Nucleus accumbens (tissue), 56 donors: ENCODE data around the gene AUTS2.
A peak's percentile ranks its signal among the peaks of the same experiment; 100 is the strongest.

Source experiments
- DNase-seq, 56 donors: peaks; one replicate each; lab custom pipeline; 2025; lab: John Stamatoyannopoulos, UW

The AUTS2 gene

GRCh38 chr7:69681181-69681580, 82.9 kb downstream of the AUTS2 start:
- no peak for DNase-seq

DNA sequence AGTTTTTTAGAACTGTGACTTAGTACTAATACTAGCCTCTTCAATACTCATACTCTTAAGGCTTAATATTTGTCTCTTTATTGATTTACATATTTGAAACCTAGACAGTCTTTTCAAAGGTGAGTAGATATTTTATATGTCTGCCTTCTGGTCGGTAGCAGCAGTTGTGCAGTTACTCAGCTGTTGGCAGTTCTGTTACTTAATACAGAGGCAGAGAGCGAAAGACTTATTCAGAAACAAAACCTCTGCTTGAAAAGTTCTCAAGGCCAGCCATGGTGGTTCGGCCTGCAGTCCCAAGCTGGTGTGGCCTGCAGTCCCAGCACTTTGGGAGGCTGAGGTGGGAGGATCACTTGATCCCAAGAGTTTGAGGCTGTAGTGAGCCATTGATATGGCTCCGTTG, 84.2 kb downstream of the AUTS2 start:
- DNase-seq: no peak

- DNase-seq: peak in 7 of 56 donors; percentile 0 to 26 (median 8)
Measured at GRCh38 chr7:69683002-69683401, 84.7 kb downstream of the AUTS2 start.

- DNase-seq: peak in 1 of 56 donors; percentile 0
Measured at GRCh38 chr7:69684369-69685292, 86.4 kb downstream of the AUTS2 start.

DNA sequence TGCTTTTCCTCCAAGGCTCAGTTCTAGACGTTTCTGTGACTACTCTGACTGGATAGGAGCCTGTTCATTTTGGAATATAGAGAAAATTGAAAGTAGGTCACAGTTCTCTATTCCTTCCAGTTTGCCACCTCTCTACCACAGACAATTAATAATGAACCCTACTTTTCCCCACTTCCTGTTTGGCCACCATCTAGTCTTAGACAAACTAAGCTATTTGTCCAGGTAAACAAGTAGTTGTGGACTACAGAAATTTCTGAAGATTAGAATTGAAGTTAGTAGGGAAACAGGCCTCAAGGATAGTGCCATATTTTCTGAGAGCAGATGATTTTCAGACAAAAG, 87.0 kb downstream of the AUTS2 start:
- no peak for DNase-seq

GRCh38 chr7:69686366-69686765, 88.1 kb downstream of the AUTS2 start:
- DNase-seq: no peak

GRCh38 chr7:69687739-69688433, 89.6 kb downstream of the AUTS2 start:
- DNase-seq: no peak

- DNase-seq: no peak
Measured at GRCh38 chr7:69690329-69690728, 92.1 kb downstream of the AUTS2 start.

DNA sequence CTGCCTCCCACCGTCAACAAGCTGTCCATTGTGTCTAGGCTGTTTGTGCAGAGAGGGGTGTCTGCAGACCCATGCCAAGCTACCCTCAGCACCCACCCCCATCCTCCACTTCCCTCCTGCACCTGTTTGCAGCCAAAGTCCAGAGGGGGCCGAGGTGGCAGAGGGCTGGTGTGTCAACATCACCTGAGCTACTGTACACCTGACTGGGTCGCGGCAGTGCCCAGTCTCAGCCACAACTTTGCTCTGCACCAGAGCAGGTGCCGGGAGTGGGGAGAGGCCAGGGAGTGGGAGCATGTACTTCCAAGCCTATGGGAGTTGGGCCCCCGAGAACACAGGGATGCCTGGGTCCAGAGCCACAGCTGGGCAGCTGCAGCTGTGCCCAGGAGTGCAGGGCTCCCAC, 93.1 kb downstream of the AUTS2 start:
- no peak for DNase-seq

DNA sequence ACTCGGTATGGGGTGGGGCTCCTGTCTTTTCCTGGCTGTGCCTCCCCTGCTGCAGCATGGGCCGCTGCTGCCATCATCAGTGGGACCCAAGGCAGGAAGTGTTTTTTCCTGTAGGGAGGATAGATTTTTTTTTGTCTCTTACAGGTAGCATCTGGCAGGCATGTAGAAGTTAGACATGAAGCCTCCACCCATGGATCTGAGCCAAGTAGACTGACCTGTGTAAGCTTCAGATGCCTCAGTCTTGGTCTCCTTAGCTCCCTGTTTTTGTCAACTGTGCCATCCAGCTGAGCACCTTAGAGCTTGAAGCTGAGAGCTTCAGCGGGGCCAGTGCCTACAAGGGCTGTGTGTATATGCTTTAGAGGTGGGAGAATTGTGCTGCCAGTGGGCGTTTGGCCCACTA, 93.5 kb downstream of the AUTS2 start:
- DNase-seq: no peak

GRCh38 chr7:69692611-69693010, 94.3 kb downstream of the AUTS2 start:
- DNase-seq: no peak

DNA sequence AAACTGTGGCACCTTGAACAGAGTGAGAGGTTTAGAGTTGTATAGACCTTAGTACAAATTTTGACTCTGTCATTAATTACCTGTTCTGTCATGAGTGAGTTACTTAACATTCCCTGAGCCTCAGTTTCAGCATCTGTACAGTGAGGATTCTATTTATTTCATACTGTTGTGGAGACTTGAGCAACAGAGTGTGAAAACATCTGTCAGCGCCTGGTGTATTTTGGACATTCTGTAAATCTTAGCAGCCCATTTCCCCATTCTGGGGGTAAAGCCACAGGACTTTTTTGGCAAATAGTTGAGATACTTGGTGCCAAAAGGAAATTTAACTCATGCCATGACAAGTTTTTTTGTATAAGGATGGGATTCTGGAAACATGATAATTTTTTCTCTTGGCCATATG, 94.8 kb downstream of the AUTS2 start:
- no peak for DNase-seq

DNA sequence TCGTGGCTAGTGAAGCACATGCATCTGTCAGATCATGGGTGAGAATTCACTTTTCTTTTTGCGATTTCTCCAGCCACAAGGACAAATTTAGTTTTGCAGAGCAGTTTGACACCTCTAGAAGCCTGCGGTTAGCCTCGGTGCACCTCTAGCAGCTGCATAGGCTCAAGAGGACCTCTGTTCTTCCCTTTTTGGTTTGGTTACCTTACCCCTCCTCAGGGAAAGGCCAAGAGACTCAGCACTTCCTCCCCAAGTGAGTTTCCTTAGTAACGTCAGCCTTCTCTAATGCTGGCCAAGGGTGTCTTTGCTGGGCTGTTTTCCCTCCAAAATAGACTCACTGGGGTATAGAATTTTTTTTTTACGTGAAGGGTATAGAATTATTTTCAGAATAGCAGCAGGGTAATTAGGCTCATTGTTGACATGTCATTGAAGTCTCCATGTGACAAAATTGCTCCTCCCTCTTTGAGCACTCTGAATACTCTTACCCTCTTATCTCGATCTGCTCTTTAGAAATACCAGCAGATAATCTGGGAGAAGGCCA, 97.8 kb downstream of the AUTS2 start:
- DNase-seq: no peak

GRCh38 chr7:69696686-69697685, 98.7 kb downstream of the AUTS2 start:
- DNase-seq: no peak

DNA sequence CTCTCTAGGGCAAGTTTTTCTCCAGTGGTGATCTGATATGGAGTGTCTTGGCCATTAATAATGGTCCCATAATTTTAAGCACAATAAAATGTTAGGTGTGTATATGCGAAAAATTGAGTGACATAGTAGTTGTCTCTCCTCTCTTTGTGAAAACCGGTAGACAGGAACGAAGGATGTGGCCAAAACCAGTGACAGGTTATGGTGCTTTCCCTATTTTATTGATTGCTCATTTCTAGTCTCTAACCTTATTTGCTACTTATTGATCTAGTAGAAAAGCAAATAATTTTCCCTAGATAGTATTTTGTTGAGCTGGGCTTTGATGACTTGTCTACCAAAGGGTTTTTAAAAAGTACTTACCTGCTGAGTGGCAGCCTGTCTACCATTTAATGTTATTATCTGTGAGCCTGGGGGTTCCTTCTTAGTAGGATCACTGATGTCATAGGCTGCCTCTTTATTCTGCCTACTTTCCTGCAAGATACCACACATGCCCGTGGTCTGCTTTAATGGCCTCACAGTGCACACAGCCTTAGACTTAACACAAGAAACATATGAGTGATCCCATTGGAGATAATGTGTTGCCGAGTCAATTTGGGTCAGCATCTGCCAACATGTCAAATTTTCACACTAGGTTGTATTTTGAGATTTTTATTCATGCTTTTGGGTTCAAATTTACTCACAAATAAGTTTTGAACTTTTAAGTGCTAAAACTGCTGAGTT, 100.0 kb downstream of the AUTS2 start:
- DNase-seq: no peak

GRCh38 chr7:69699931-69700330, 101.7 kb downstream of the AUTS2 start:
- DNase-seq: no peak

GRCh38 chr7:69700331-69700730, 102.1 kb downstream of the AUTS2 start:
- DNase-seq: no peak

GRCh38 chr7:69701288-69701687, 103.0 kb downstream of the AUTS2 start:
- DNase-seq: no peak

DNA sequence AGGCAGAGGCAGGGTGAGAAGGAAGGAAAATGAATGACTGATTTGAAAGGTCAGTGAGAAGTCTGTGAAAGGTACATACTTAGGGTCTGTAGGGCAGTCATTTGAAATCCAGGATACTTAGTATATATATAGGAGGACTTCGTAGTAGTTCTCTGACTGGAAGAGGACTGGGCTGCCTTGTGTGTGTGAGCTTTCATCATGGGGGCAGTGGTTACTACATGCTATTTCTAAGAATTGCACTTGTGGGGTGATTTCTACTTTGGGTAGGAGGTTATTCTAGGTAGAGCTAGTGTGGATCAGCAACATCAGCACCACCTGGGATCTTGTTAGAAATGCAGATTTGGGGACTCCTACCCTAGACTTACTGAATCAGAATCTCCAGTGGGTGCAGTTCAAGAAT, 104.1 kb downstream of the AUTS2 start:
- DNase-seq: no peak

DNA sequence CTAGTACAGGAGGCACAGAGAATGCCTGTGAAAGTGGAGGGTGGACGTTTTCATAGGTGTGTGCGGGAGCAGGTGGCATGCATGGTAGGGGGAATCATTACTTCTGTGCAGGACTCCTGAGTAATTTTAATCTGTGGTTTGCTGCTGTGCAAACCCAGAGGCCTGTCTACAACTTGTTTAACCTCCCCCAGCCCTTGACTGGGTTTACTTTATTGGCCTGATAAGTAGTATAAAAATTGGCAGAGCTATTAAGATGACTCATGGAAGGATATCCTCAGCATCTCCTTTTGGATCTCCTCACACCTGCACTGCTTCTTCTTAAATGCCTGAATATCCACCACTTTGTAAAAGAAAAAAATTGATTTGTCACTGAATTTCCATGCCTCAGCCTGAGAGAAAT, 104.8 kb downstream of the AUTS2 start:
- no peak for DNase-seq
